ENCODE measurements around the gene ABCF2.

DNA sequence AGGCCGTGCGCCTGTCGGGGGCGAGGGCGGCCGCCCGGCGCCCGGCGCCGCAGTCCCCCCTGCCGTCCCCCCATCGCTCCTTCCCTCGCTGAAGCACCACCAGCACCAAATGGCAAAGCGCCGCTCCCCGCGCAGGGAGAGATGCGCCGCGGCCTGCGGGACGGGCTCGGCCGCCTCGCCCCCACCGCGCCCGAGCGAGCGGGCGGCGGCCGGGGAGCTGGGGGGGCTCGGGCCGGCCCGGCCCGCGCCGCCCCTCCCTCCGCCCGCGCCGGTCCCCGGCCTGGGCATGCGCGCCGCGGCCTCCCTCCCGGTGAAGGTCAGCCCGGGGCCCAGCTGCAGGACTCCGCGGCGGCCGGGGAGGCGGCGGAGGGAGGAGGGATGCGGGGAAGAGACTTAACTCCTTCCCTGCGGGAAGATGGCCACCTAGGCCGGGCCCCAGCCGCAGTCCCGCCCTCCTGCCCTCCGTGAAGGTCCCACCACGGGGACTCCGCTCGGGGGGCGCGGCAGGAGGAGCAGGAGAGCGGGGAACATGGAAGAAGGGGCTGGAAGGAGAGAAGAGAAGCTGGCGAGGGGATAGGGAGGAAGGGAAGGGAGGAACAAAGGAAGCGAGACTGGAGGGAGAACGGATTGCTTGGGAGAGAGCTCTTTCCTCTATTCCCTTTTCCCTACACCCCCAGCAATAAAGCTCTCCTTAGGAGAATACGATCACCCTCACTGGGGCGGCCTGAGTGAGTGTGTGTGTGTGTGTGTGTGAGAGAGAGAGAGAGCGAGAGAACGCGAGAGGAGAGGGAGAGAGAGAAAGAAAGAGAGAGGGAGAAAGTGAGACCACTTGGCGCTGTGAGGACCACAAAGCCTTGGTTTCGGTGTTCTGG lies 24.9 kb upstream of the ABCF2 start:
- TF ChIP-seq, protein P1, sequence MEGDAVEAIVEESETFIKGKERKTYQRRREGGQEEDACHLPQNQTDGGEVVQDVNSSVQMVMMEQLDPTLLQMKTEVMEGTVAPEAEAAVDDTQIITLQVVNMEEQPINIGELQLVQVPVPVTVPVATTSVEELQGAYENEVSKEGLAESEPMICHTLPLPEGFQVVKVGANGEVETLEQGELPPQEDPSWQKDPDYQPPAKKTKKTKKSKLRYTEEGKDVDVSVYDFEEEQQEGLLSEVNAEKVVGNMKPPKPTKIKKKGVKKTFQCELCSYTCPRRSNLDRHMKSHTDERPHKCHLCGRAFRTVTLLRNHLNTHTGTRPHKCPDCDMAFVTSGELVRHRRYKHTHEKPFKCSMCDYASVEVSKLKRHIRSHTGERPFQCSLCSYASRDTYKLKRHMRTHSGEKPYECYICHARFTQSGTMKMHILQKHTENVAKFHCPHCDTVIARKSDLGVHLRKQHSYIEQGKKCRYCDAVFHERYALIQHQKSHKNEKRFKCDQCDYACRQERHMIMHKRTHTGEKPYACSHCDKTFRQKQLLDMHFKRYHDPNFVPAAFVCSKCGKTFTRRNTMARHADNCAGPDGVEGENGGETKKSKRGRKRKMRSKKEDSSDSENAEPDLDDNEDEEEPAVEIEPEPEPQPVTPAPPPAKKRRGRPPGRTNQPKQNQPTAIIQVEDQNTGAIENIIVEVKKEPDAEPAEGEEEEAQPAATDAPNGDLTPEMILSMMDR (IDR thresholded peaks at IDR 0.05): no peak
- no peak for TF ChIP-seq EZH2 (IDR thresholded peaks at IDR 0.05)

Measured in neural progenitor cell (in vitro differentiated cells).